Mucosa of descending colon (tissue), 3 donors: Measurements from ENCODE around the gene GLCCI1. TPM values are rescaled to one million over a fixed set of nuclear protein-coding genes. Genes with fewer than 3 reads are reported as not detected.
"Not testable (repeated sequence)": the region's sequence is repeated elsewhere in the genome, so short reads cannot be mapped to it uniquely, and the experiment has no call there.

ENCODE experiments used
- ATAC-seq: fragments of 200-7000 bp; cut with Tn5 transposase; one replicate; pipeline ENCODE4 v1.9.1; 2020; ENCODE audit warnings: mild to moderate bottlenecking, moderate library complexity
- DNase-seq, 3 donors: peaks; one replicate each; pipeline ENCODE4 v3.0.0-alpha.2; 2020
- H3K36me3 ChIP-seq: fragments of 200-600 bp; one replicate; pipeline ENCODE4 v1.8.0; 2021; ENCODE audit warnings: low read depth, mild to moderate bottlenecking
- H3K4me1 ChIP-seq: fragments of 200-600 bp; one replicate; pipeline ENCODE4 v1.8.0; 2021; ENCODE audit warnings: low read depth, mild to moderate bottlenecking
- H3K4me3 ChIP-seq: fragments of 200-600 bp; one replicate; pipeline ENCODE4 v1.8.0; 2021; ENCODE audit warnings: mild to moderate bottlenecking
- H3K9me3 ChIP-seq: fragments of 200-600 bp; one replicate; pipeline ENCODE4 v1.8.0; 2021; ENCODE audit warnings: mild to moderate bottlenecking
- intact Hi-C, 2 donors: fragments of 100-400 bp; cut with DNase I in 1 of 2; cut with micrococcal nuclease in 1 of 2; formaldehyde crosslinking; loops; one replicate each; pipeline versions ENCODE4 v1.11.0 to v1.11.1; 2022; cut with DNase I, micrococcal nuclease
- total RNA-seq, 3 donors: library from RNA; stranded (reverse); fragmentation: NEBNext Ultra II Directional in 2 of 3; extraction: Animal tissue kit (Norgen Biotek cat#: 25700) in 2 of 3; gene quantifications; one replicate each; pipeline versions ENCODE4 v1.2.1 to v1.2.4, GENCODE V29; 2021 to 2023
- TF ChIP-seq, protein P1 (sequence below): fragments of 200-600 bp; IDR thresholded peaks from one replicate; pipeline ENCODE4 v1.8.0; 2022; ENCODE audit warnings: antibody characterized with exemption, mild to moderate bottlenecking
- donor health status: DM: no; HTN: no; CAD: no; lungs with moderate emphysema.
- donor health status: DM: no; HTN: no; CAD: no.
- donor health status: DM: no; HTN: yes; CAD: no.

Gene GLCCI1
- total RNA-seq, 3 donors from 2014 or later: 9.2 to 14.0 (median 12.3) TPM

DNA sequence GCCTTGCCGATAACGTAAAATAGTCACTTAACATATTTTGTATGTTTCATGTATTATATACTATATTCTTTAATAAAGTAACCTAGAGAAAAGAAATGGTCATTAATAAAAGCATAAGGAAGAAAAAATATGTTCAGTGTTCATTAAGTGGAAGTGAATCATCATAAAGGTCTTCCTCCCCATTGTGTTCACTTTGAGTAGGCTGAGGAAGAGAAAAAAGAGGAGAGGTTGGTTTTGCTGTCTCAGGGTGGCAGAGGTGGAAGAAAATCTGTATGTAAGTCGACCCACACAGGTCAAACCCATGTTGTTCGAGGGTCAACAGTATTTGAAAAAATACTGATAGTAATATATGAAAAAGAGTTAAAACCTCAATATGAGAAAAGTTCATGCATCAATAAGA lies 90.3 kb downstream of the GLCCI1 start:
- TF ChIP-seq, protein P1, sequence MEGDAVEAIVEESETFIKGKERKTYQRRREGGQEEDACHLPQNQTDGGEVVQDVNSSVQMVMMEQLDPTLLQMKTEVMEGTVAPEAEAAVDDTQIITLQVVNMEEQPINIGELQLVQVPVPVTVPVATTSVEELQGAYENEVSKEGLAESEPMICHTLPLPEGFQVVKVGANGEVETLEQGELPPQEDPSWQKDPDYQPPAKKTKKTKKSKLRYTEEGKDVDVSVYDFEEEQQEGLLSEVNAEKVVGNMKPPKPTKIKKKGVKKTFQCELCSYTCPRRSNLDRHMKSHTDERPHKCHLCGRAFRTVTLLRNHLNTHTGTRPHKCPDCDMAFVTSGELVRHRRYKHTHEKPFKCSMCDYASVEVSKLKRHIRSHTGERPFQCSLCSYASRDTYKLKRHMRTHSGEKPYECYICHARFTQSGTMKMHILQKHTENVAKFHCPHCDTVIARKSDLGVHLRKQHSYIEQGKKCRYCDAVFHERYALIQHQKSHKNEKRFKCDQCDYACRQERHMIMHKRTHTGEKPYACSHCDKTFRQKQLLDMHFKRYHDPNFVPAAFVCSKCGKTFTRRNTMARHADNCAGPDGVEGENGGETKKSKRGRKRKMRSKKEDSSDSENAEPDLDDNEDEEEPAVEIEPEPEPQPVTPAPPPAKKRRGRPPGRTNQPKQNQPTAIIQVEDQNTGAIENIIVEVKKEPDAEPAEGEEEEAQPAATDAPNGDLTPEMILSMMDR: no peak
- H3K36me3 ChIP-seq: no peaks in the 10 kb centered on the region

DNA sequence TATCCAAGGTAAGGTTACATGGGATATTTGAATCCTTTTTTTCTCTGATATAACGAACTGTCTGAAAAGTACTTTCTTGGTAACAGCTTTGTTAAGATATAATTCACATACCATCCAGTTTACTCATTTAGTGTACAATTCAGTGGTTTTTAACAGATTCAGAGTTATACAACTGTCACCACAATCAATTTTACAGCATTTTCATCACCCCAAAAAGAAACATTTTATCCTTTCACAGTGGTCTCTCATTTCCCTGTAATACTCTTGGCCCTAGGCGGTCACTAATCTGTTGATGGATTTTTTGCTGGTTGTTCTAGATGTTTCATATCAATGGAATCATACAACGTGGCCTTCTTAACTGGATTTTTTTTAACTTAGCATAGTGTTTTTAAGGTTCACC lies 91.6 kb downstream of the GLCCI1 start:
- intact Hi-C loops: no loop called here
- ATAC-seq (no peak), DNase-seq (no peak)
- TF ChIP-seq, protein P1: no peak
- Histone ChIP-seq H3K9me3 (peaks cover 3% of the 10 kb centered on the region), H3K4me1 (peaks cover 11% of the 10 kb centered on the region), H3K36me3 (no peaks in the 10 kb centered on the region), H3K4me3 (no peak overlapping the region)

More for the DNA sequence above, 90.3 kb downstream of the GLCCI1 start:
- DNase-seq (no peak), ATAC-seq (no peak)
- Histone ChIP-seq H3K9me3 (peaks cover 3% of the 10 kb centered on the region), H3K4me1 (peaks cover 11% of the 10 kb centered on the region), H3K4me3 (no peak overlapping the region)
- intact Hi-C loops: no loop called here

DNA sequence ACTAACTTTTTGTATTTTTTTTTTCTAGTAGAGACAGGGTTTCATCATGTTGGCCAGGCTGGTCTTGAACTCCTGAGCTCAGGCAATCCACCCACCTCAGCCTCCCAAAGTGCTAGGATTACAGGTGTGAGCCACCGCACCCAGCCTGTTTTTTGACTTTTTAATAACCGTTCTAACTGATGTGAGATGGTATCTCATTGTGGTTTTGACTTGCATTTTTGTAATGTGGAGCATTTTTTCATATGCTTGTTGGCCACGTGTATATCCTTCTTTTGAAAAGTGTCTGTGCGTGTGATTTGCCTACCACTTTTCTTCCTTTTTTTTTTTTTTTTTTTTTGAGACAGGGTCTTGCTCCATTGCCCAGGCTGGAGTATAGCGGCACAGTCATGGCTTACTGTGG lies 94.7 kb downstream of the GLCCI1 start:
- H3K9me3 ChIP-seq, H3K4me3 ChIP-seq, intact Hi-C loops, ATAC-seq, DNase-seq, H3K36me3 ChIP-seq, H3K4me1 ChIP-seq: not testable (repeated sequence)

DNA sequence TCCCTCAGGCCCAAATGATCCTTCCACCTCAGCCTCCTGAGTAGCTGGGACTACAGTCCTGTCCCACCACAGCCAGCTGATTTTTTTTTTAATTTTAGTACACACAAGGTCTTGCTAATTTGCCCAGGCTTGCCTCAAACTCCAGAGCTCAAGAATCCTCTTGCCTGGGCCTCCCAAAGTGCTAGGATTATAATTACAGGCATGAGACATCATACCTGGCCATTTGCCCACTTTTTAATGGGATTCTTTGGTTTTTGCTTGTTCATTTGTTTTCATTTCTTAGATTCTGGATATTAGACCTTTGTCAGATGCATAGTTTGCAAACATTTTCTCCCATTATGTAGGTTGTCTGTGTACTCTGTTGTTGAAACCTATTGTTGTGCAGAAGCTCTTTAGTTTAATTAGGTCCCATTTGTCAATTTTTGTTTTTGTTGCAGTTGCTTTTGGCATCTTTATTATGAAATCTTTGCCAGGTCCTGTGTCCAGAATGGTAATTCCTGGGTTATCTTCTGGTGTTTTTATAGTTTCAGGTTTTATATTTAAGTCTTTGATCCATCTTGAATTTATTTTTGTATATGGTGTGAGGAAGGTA lies 95.2 kb downstream of the GLCCI1 start:
- intact Hi-C loops: no loop called here
- TF ChIP-seq, protein P1: no peak
- H3K36me3 ChIP-seq: no peaks in the 10 kb centered on the region
- ATAC-seq (no peak), DNase-seq (no peak)
- H3K4me3 ChIP-seq: no peak overlapping the region
- H3K4me1 ChIP-seq: no peaks in the 10 kb centered on the region
- H3K9me3 ChIP-seq: peaks cover 3% of the 10 kb centered on the region

DNA sequence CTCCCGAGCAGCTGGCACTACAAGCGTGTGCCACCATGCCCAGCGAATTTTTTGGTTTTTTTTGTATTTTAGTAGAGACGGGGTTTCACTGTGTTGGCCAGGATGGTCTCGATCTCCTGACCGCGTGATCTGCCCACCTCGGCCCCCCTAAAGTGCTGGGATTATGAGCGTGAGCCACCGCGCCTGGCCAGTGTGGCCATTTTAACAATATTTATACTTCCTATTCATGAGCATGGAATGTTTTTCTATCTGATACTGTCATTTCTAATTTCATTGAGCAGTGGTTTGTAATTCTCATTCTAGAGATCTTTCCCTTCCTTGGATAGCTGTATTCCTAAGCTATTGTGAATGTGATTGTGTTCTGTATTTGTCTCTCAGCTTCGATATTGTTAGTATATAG lies 96.2 kb downstream of the GLCCI1 start:
- Histone ChIP-seq H3K4me1 (no peaks in the 10 kb centered on the region), H3K9me3 (peaks cover 3% of the 10 kb centered on the region), H3K36me3 (no peaks in the 10 kb centered on the region), H3K4me3 (no peak overlapping the region)
- TF ChIP-seq, protein P1: no peak
- no peak for ATAC-seq
- no peak for DNase-seq
- intact Hi-C loops: no loop called here

DNA sequence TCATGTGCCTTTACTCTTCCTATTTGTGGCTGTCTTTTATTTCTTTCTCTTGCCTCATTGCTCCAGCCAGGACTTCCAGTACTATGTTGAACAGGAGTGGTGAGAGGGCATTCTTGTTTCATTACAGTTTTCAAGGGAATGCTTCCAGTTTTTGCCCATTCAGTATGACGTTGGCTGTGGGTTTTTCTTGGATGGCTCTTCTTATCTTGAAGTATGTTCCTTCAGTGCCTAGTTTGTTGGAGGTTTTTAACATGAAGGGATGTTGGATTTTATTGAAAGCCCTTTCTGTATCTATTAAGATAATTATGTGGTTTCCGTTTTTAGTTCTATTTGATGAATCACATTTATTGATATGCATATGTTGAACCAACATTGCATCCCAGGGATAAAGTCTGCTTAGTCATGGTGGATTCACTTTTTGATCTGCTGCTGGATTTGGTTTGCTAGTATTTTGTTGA lies 96.8 kb downstream of the GLCCI1 start:
- peaks cover 3% of the 10 kb centered on the region for H3K9me3 ChIP-seq
- DNase-seq (no peak), ATAC-seq (no peak)
- TF ChIP-seq, protein P1: no peak
- no peak overlapping the region for H3K4me3 ChIP-seq
- intact Hi-C loops: no loop called here
- no peaks in the 10 kb centered on the region for H3K36me3 ChIP-seq
- H3K4me1 ChIP-seq: no peaks in the 10 kb centered on the region
